GM23338 (cell line): ENCODE results near the gene INHA. TPM values are rescaled to one million over a fixed set of nuclear protein-coding genes. Genes with fewer than 3 reads are reported as not detected.

Source experiments
- ATAC-seq: fragments of 200-7000 bp; cut with Tn5 transposase; 3 replicates; pipeline ENCODE4 v1.9.1; 2020
- DNase-seq: peaks from one replicate; pipeline ENCODE4 v3.0.0-alpha.2; 2015; ENCODE audit warnings: low spot score
- H2AFZ ChIP-seq: fragments of 200-600 bp; sonication (generic); 2 replicates; pipeline ENCODE4 v1.8.0; 2016; ENCODE audit warnings: antibody characterized with exemption, mild to moderate bottlenecking, moderate library complexity
- H3F3A ChIP-seq: fragments of 200-600 bp; sonication (generic); replicated peaks from 2 replicates; pipeline ENCODE4 v1.8.0; 2017; ENCODE audit warnings: antibody characterized with exemption, mixed run types, low read depth
- H3K27ac ChIP-seq: fragments of 200-600 bp; sonication (generic); 2 replicates; pipeline ENCODE4 v1.6.1; 2016; ENCODE audit warnings: low read depth
- H3K27me3 ChIP-seq: fragments of 200-600 bp; sonication (generic); 2 replicates; pipeline ENCODE4 v1.8.0; 2016; ENCODE audit warnings: mild to moderate bottlenecking, mixed run types, moderate library complexity; ENCODE audit not compliant: insufficient read depth
- H3K36me3 ChIP-seq: fragments of 200-600 bp; sonication (generic); 2 replicates; pipeline ENCODE4 v1.8.0; 2016; ENCODE audit warnings: mild to moderate bottlenecking; ENCODE audit not compliant: insufficient read depth
- H3K4me1 ChIP-seq: fragments of 200-600 bp; sonication (generic); 2 replicates; pipeline ENCODE4 v1.8.0; 2016; ENCODE audit warnings: mild to moderate bottlenecking, moderate library complexity; ENCODE audit not compliant: insufficient read depth
- H3K4me2 ChIP-seq: fragments of 200-600 bp; sonication (generic); 2 replicates; pipeline ENCODE4 v1.7.1; 2017; ENCODE audit warnings: mixed run types
- H3K4me3 ChIP-seq: fragments of 200-600 bp; sonication (generic); 2 replicates; pipeline ENCODE4 v1.6.1; 2016; ENCODE audit warnings: mixed run types
- H3K79me2 ChIP-seq: fragments of 200-600 bp; sonication (generic); replicated peaks from 2 replicates; pipeline ENCODE4 v1.8.0; 2017; ENCODE audit warnings: mild to moderate bottlenecking; ENCODE audit not compliant: insufficient read depth
- H3K9me2 ChIP-seq: fragments of 200-600 bp; sonication (generic); 2 replicates; pipeline ENCODE4 v1.8.0; 2017; ENCODE audit not compliant: insufficient read depth
- H4K20me1 ChIP-seq: fragments of 200-600 bp; sonication (generic); replicated peaks from 2 replicates; pipeline ENCODE4 v1.8.0; 2017; ENCODE audit warnings: mild to moderate bottlenecking; ENCODE audit not compliant: insufficient read depth
- H3K27ac Mint-ChIP-seq: 2 replicates; pipeline ENCODE4 v1.8.0; 2020; ENCODE audit warnings: inconsistent platforms, mild to moderate bottlenecking, moderate library complexity, mixed read lengths
- H3K27me3 Mint-ChIP-seq: 3 replicates; pipeline ENCODE4 v1.8.0; 2022; ENCODE audit warnings: low read depth, mild to moderate bottlenecking, moderate library complexity, mixed read lengths, inconsistent platforms; ENCODE audit not compliant: insufficient read depth, poor library complexity
- H3K36me3 Mint-ChIP-seq: 3 replicates; pipeline ENCODE4 v1.8.0; 2021; ENCODE audit warnings: low read depth, mild to moderate bottlenecking, inconsistent platforms, moderate library complexity, mixed read lengths
- H3K4me1 Mint-ChIP-seq: 3 replicates; pipeline ENCODE4 v1.8.0; 2020; ENCODE audit warnings: mild to moderate bottlenecking, inconsistent platforms, mixed read lengths
- H3K4me3 Mint-ChIP-seq: 3 replicates; pipeline ENCODE4 v1.8.0; 2021; ENCODE audit warnings: moderate library complexity, mild to moderate bottlenecking, inconsistent platforms, mixed read lengths
- H3K9me3 Mint-ChIP-seq: 3 replicates; pipeline ENCODE4 v1.8.0; 2020; ENCODE audit warnings: moderate library complexity, mild to moderate bottlenecking, inconsistent platforms, mixed read lengths
- CREB1 ChIP-seq: fragments of 250-450 bp; sonication (Bioruptor Pico); IDR thresholded peaks from 2 replicates; pipeline ENCODE4 v1.5.0; 2020; ENCODE audit warnings: low read depth, mild to moderate bottlenecking, moderate library complexity
- EZH2 ChIP-seq: fragments of 200-600 bp; sonication (generic); IDR thresholded peaks from one replicate; pipeline ENCODE4 v1.8.0; 2017; ENCODE audit warnings: antibody characterized with exemption, mild to moderate bottlenecking, low read depth; ENCODE audit not compliant: unreplicated experiment
- EZH2phosphoT487 ChIP-seq: fragments of 200-600 bp; sonication (generic); IDR thresholded peaks from one replicate; pipeline ENCODE4 v1.8.1; 2018; ENCODE audit warnings: antibody characterized with exemption; ENCODE audit not compliant: unreplicated experiment
- JUNB ChIP-seq: IDR thresholded peaks from one replicate; pipeline ENCODE4 v1.6.1; 2016; ENCODE audit warnings: antibody characterized with exemption; ENCODE audit not compliant: unreplicated experiment
- STAT1 ChIP-seq: IDR thresholded peaks from one replicate; pipeline ENCODE4 v1.6.1; 2016; ENCODE audit warnings: antibody characterized with exemption; ENCODE audit not compliant: unreplicated experiment
- ZNF331 ChIP-seq: fragments of 250-450 bp; sonication (Bioruptor Pico); IDR thresholded peaks from 2 replicates; pipeline ENCODE4 v1.5.0; 2020; ENCODE audit warnings: low read depth, mild to moderate bottlenecking, moderate library complexity
- polyA plus RNA-seq: library from polyadenylated mRNA; unstranded; fragments of >200 nt; fragmentation: Nextera tagmentation; extraction: Ambion mirVana; gene quantifications from 2 replicates; pipeline ENCODE4 v1.2.1, GENCODE V29; 2016
- total RNA-seq: library from RNA; depleted of rRNA; stranded (reverse); fragments of >200 nt; shearing (Covaris generic); gene quantifications from 2 replicates; pipeline ENCODE4 v1.2.3, GENCODE V29; 2014
- TF ChIP-seq, protein P1 (sequence below): IDR thresholded peaks from one replicate; pipeline ENCODE4 v1.6.1; 2018; ENCODE audit warnings: antibody characterized with exemption; ENCODE audit not compliant: unreplicated experiment
- TF ChIP-seq, protein P2 (sequence below): IDR thresholded peaks from 2 replicates; pipeline ENCODE4 v1.6.1; 2016; ENCODE audit warnings: antibody characterized with exemption
- TF ChIP-seq, protein P3 (sequence below): fragments of 250-450 bp; sonication (Bioruptor Pico); IDR thresholded peaks from 2 replicates; pipeline ENCODE4 v1.5.0; 2020; ENCODE audit warnings: mild to moderate bottlenecking, moderate library complexity

The INHA gene
- total and polyA plus RNA-seq, 2 experiments from 2014 or later, result 1.5 to 1.6 TPM

DNA sequence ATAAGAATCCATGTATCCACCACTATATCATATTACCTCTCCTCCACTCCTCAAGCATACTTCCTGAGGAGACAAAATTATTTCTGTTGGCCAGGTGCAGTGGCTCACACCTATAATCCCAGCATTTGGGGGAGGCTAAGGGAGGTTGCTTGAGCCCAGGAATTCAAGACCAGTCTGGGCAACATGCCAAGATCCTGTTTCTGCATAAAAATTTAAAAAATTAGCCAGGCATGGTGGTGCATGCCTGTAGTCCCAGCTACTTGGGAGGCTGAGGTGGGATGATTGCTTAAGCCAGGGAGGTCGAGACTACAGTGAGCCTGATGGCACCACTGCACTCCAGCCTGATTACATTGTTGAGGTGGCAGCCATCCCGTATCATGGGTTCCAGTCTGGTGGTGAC lies 9.2 kb downstream of the INHA start (continued):
- TF ChIP-seq ZNF331 (CRISPR knock-in tag), result no peak
- TF ChIP-seq EZH2phosphoT487, result no peak
- no peak for TF ChIP-seq STAT1
- TF ChIP-seq JUNB, result no peak
- TF ChIP-seq, protein P1, sequence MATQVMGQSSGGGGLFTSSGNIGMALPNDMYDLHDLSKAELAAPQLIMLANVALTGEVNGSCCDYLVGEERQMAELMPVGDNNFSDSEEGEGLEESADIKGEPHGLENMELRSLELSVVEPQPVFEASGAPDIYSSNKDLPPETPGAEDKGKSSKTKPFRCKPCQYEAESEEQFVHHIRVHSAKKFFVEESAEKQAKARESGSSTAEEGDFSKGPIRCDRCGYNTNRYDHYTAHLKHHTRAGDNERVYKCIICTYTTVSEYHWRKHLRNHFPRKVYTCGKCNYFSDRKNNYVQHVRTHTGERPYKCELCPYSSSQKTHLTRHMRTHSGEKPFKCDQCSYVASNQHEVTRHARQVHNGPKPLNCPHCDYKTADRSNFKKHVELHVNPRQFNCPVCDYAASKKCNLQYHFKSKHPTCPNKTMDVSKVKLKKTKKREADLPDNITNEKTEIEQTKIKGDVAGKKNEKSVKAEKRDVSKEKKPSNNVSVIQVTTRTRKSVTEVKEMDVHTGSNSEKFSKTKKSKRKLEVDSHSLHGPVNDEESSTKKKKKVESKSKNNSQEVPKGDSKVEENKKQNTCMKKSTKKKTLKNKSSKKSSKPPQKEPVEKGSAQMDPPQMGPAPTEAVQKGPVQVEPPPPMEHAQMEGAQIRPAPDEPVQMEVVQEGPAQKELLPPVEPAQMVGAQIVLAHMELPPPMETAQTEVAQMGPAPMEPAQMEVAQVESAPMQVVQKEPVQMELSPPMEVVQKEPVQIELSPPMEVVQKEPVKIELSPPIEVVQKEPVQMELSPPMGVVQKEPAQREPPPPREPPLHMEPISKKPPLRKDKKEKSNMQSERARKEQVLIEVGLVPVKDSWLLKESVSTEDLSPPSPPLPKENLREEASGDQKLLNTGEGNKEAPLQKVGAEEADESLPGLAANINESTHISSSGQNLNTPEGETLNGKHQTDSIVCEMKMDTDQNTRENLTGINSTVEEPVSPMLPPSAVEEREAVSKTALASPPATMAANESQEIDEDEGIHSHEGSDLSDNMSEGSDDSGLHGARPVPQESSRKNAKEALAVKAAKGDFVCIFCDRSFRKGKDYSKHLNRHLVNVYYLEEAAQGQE, result no peak
- TF ChIP-seq CREB1 (CRISPR knock-in tag), result no peak
- TF ChIP-seq, protein P2, sequence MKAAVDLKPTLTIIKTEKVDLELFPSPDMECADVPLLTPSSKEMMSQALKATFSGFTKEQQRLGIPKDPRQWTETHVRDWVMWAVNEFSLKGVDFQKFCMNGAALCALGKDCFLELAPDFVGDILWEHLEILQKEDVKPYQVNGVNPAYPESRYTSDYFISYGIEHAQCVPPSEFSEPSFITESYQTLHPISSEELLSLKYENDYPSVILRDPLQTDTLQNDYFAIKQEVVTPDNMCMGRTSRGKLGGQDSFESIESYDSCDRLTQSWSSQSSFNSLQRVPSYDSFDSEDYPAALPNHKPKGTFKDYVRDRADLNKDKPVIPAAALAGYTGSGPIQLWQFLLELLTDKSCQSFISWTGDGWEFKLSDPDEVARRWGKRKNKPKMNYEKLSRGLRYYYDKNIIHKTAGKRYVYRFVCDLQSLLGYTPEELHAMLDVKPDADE, result no peak

DNA sequence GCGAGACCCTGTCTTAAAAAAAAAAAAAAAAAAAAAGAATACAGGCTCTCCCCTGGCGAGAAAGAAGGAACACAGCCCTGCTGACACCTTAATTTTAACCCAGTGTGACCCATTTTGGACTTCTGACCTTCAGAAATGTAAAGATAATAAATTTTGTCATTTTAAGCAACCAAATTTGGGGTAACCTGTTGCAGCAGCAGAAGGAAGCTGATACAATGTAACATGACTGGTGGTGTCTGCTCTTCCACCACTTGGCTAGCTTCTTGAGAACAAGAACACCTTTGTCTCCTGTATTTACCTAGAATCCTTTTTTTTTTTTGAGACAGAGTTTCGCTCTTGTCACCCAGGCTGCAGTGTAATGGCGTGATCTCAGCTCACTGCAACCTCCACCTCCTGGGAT lies 19.0 kb downstream of the INHA start:
- Histone ChIP-seq H3F3A (peaks cover 4% of the 10 kb centered on the region), H2AFZ (no peak overlapping the region), H3K4me1 (peaks cover 12% of the 10 kb centered on the region), H4K20me1 (no peaks in the 10 kb centered on the region), H3K27me3 (peaks cover 8% of the 10 kb centered on the region; the same call in 1 of the 2 replicates), H3K27ac (no peak overlapping the region), H3K9me2 (no peaks in the 10 kb centered on the region), H3K36me3 (no peaks in the 10 kb centered on the region), H3K4me3 (no peak overlapping the region), H3K79me2 (no peaks in the 10 kb centered on the region), H3K4me2 (no peak overlapping the region)
- Mint-ChIP-seq H3K36me3 (no peaks in the 10 kb centered on the region), H3K4me3 (no peak overlapping the region), H3K9me3 (no peaks in the 10 kb centered on the region; the same call in 2 of the 3 replicates), H3K4me1 (peaks cover 9% of the 10 kb centered on the region), H3K27me3 (peaks cover 3% of the 10 kb centered on the region), H3K27ac (no peak overlapping the region)
- no peak for DNase-seq
- TF ChIP-seq EZH2, result no peak
- TF ChIP-seq, protein P3, sequence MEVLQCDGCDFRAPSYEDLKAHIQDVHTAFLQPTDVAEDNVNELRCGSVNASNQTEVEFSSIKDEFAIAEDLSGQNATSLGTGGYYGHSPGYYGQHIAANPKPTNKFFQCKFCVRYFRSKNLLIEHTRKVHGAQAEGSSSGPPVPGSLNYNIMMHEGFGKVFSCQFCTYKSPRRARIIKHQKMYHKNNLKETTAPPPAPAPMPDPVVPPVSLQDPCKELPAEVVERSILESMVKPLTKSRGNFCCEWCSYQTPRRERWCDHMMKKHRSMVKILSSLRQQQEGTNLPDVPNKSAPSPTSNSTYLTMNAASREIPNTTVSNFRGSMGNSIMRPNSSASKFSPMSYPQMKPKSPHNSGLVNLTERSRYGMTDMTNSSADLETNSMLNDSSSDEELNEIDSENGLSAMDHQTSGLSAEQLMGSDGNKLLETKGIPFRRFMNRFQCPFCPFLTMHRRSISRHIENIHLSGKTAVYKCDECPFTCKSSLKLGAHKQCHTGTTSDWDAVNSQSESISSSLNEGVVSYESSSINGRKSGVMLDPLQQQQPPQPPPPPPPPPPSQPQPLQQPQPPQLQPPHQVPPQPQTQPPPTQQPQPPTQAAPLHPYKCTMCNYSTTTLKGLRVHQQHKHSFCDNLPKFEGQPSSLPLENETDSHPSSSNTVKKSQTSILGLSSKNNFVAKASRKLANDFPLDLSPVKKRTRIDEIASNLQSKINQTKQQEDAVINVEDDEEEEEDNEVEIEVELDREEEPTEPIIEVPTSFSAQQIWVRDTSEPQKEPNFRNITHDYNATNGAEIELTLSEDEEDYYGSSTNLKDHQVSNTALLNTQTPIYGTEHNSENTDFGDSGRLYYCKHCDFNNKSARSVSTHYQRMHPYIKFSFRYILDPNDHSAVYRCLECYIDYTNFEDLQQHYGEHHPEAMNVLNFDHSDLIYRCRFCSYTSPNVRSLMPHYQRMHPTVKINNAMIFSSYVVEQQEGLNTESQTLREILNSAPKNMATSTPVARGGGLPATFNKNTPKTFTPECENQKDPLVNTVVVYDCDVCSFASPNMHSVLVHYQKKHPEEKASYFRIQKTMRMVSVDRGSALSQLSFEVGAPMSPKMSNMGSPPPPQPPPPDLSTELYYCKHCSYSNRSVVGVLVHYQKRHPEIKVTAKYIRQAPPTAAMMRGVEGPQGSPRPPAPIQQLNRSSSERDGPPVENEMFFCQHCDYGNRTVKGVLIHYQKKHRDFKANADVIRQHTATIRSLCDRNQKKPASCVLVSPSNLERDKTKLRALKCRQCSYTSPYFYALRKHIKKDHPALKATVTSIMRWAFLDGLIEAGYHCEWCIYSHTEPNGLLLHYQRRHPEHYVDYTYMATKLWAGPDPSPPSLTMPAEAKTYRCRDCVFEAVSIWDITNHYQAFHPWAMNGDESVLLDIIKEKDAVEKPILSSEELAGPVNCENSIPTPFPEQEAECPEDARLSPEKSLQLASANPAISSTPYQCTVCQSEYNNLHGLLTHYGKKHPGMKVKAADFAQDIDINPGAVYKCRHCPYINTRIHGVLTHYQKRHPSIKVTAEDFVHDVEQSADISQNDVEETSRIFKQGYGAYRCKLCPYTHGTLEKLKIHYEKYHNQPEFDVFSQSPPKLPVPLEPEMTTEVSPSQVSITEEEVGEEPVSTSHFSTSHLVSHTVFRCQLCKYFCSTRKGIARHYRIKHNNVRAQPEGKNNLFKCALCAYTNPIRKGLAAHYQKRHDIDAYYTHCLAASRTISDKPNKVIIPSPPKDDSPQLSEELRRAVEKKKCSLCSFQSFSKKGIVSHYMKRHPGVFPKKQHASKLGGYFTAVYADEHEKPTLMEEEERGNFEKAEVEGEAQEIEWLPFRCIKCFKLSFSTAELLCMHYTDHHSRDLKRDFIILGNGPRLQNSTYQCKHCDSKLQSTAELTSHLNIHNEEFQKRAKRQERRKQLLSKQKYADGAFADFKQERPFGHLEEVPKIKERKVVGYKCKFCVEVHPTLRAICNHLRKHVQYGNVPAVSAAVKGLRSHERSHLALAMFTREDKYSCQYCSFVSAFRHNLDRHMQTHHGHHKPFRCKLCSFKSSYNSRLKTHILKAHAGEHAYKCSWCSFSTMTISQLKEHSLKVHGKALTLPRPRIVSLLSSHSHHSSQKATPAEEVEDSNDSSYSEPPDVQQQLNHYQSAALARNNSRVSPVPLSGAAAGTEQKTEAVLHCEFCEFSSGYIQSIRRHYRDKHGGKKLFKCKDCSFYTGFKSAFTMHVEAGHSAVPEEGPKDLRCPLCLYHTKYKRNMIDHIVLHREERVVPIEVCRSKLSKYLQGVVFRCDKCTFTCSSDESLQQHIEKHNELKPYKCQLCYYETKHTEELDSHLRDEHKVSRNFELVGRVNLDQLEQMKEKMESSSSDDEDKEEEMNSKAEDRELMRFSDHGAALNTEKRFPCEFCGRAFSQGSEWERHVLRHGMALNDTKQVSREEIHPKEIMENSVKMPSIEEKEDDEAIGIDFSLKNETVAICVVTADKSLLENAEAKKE (CRISPR knock-in tag), result no peak
- no peak for TF ChIP-seq JUNB
- no peak for ATAC-seq
